PC-3 (cell line): ENCODE measurements around the gene ATMIN. TPM values are rescaled to one million over a fixed set of nuclear protein-coding genes. Genes with fewer than 3 reads are reported as not detected.

Experiments used
- total RNA-seq: library from RNA; depleted of rRNA; stranded (reverse); fragments of >200 nt; gene quantifications from 2 replicates; pipeline ENCODE4 v1.2.3, GENCODE V29; 2014; rRNA removed

ATMIN gene
- total RNA-seq, 1 experiment from 2014 or later, result 35.4 TPM

Other genes starting within 250 kb of the ATMIN start
- 7.6 and 8.5 TPM in 2 replicates for gene CDYL2, start 231.2 kb upstream of the ATMIN start, total RNA-seq
- 75.3 and 86.2 TPM in 2 replicates for gene CMC2, start 29.0 kb upstream of the ATMIN start, total RNA-seq
- 60.9 and 63.1 TPM in 2 replicates for gene CENPN, start 28.6 kb upstream of the ATMIN start, total RNA-seq
- gene C16orf46, start 41.4 kb downstream of the ATMIN start, total RNA-seq, result 0.73 TPM in 1 of 2 replicates, not detected in the other
- gene GCSH, start 60.6 kb downstream of the ATMIN start, total RNA-seq, result 36.1 and 47.5 TPM in 2 replicates
- gene BCO1, start 202.8 kb downstream of the ATMIN start, total RNA-seq, result not detected in 2 replicates